NOMO-1 treated with dmso at 0.1 percent for 144 hours (cell line): ENCODE measurements around the gene HTR3A.
"Not testable (repeated sequence)": the region's sequence is repeated elsewhere in the genome, so short reads cannot be mapped to it uniquely, and the experiment has no call there.

Experiments used
- DNase-seq: peaks from one replicate; lab custom pipeline; 2025; ENCODE audit not compliant: unreplicated experiment; lab: John Stamatoyannopoulos, UW

HTR3A gene

DNA sequence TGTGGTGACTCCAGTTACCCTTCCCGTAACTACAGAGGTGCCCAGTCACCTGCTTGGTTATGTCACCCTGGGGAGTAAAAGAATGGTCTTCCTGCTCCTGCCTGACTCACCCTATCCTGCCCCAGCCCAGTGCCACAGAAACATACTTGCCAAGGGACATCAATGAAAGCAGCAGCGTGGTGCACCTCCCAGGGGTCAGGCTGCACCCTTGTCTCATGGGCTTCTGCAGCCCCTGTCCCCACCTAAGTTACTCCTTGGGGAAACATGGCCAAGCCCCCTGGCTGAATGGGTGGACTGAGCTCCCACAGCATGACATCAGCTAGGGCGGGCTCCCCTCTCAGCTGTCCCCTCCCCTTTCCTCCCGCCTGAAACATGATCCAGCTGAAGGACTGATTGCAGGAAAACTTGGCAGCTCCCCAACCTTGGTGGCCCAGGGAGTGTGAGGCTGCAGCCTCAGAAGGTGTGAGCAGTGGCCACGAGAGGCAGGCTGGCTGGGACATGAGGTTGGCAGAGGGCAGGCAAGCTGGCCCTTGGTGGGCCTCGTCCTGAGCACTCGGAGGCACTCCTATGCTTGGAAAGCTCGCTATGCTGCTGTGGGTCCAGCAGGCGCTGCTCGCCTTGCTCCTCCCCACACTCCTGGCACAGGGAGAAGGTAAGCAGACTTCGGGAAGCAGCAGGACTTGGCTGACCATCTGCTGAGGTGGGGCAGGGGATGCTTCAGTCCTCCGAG lies at the start of gene HTR3A:
Gene HTR3A (plus strand): TSS at position 368 of the 730 bp plus-strand sequence. CDS start 218 bp downstream, at position 586.
- no peak for DNase-seq

DNA sequence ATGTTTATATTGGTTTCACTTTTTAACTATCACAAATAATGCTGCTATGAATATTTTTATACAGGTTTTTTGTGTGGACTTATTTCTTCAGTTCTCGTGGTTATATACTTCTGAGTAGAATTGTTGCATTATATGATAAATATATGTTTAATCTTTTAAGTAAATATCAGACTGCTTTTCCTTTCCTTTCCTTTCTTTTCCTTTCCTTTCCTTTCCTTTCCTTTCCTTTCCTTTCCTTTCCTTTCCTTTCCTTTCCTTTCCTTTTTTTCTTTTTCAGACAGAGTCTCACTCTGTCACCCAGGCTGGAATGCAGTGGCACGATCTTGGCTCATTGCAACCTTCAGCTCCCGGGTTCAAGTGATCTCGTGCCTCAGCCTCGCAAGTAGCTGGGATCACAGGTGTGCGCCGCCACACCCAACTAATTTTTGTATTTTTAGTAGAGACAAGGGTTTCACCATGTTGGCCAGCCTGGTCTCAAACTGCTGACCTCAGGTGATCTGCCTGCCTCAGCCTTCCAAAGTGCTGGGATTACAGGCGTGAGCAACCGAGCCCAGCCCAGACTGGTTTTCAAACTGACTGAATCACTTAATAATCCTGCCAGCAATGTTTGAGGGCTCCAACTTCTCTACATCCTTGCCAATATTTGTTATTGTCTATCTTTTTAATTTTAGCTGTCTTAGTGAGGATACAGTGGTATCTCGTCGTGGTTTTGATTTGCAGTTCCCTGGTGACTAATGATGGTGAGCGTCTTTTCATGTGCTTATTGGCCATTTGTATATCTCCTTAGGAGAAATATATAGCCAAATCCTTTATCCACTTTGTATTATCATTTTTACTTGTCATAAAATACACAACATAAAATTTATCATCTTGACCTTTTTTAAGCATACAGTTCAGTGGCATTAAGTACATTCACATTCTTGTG lies 48.4 kb upstream of the HTR3A start:
- DNase-seq = no peak

GRCh38 chr11:113928311-113928710 lies 46.6 kb upstream of the HTR3A start:
- no peak for DNase-seq

DNA sequence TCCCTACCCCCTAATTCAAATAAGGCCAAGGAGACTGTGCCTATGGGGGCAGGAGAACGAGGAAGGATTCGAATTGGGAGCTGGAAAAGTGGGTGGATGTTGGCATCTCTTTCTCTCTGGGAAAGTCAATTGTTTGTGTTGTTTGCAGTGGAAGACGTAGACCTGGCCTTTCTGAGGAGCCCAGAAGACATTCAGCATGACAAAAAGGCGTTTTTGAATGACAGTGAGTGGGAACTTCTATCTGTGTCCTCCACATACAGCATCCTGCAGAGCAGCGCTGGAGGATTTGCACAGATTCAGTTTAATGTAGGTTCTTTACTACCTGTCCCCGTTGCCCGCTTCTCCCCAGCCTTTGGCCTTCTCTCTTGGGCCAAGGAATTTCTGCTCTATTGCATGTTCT lies 42.1 kb upstream of the HTR3A start:
- no peak for DNase-seq

GRCh38 chr11:113934193-113934592 lies 40.7 kb upstream of the HTR3A start:
- DNase-seq = not testable (repeated sequence)

GRCh38 chr11:113934761-113935160 lies 40.1 kb upstream of the HTR3A start:
- DNase-seq = no peak

DNA sequence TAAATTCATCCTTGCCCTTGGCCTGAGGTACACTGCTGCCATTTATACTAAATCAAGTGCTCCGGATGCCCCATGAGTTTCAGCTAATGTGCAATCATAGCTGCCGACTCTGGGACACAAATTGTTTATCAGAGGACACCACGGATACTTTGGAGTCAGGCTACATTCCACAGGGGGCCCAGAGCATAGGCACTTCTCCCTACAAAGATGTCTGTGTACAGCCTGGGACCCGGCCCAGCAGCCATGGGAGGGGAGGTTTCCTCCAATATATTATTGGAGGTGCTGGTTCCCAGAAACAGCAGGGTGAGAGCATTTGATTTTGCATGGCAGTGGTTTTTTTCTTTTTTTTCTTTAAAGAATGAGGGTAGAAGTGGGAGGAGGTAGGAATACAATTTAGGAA lies 39.0 kb upstream of the HTR3A start:
- no peak for DNase-seq

DNA sequence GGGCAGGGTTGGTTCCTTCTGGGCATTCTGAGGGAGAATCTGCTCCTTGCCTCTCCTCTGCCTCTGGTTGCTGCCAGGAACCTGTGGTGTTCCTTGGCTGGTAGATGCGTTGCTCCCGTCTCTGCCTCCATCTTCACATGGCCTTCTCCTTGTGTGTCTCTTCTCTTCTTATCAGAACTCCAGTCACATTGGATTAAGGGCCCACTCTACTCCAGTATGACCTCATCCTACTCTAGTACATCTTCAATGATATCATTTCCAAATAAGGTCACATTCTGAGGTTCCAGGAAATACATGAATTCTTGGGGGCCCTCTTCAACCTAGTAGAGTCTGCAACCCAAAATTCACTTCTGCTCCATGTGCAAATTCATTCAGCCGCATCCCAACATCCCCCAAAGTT lies 37.0 kb upstream of the HTR3A start:
- DNase-seq = no peak

- no peak for DNase-seq
Measured at GRCh38 chr11:113942256-113942655, 32.7 kb upstream of the HTR3A start.

- not testable (repeated sequence) for DNase-seq
Measured at GRCh38 chr11:113946162-113946561, 28.7 kb upstream of the HTR3A start.

- DNase-seq = no peak
Measured at GRCh38 chr11:113947994-113948393, 26.9 kb upstream of the HTR3A start.

- no peak for DNase-seq
Measured at GRCh38 chr11:113949891-113950290, 25.0 kb upstream of the HTR3A start.

DNA sequence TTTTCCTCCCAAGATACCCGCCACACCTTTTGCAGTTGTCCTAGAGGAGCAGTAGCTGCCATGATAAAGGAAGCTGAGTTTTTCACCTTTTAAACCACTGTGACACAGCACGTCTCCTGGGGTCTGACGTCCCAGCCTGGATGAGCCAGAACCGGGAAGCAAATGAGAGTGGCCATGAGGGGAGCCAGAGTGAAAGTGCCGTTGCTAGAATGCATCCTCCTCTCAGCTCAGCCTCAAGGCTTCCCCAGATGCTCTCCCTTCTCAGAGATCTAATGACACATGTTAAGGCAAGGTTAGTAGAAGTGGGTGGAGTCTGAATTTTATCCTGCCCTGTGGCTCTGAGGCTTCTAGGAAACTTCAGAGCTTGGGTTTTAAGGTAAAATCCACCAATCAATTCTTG lies 23.4 kb upstream of the HTR3A start:
- no peak for DNase-seq

DNA sequence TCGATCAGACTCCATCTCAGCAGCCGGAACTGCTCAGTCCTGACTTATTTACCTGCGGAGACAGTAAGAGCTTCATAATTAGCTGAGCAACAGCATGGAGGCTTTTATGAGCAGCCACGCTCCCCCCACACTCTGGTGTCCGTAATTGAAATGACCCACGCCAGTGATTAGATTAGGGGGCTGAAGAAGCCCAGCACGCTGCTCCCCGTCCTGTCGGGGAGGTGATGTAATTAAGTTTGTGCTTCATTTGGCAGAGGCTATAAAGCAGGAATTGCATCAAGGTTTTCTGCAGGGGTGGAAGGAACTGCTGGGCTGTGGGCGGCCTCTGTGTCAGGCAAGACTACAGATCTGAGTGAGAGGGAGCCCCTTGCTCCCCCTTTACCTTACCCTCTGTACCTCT lies 22.8 kb upstream of the HTR3A start:
- DNase-seq = no peak

DNA sequence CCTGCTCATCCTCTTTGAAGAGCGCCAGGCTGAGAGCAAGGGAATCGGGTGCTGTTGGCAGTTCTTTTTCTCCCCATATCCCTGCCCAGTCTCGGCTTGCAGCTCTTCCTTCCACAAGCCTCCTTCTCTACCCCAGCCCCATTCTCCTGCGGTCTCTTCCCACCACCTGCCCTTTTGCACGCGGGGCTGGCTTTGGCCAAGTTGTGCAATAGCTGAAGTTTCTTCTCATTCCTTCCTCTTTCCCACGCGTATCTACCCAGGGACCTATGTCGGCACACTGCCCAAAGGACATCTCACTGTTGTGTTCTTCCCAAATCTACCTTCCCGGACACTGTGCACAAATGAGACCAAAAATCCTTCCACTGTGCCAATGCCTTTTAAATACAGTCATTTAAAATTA lies 22.3 kb upstream of the HTR3A start:
- DNase-seq = peak; percentile 65

- DNase-seq = no peak
Measured at GRCh38 chr11:113954235-113954634, 20.7 kb upstream of the HTR3A start.

- no peak for DNase-seq
Measured at GRCh38 chr11:113956986-113957385, 17.9 kb upstream of the HTR3A start.

- DNase-seq = no peak
Measured at GRCh38 chr11:113960702-113961330, 14.1 kb upstream of the HTR3A start.

DNA sequence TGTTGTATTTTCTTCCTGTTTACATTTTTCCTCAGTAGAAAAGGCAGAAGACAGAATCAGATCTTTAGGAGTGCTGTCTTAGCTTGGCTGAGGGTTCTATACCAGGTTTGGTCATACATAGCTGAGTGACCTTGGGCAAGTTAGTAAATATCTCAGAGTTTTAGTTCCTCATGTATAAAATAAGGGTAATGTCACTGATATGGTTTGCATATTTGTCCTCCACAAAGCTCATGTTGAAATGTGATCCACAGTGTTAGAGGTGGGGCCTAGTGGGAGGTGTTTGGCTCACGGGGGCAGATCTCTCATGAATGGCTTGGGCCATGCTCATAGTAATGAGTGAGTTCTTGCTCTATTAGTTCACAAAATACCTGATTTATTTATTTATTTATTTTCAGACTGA lies 7.5 kb upstream of the HTR3A start:
- no peak for DNase-seq

- no peak for DNase-seq
Measured at GRCh38 chr11:113971506-113972195, 3.3 kb upstream of the HTR3A start.

DNA sequence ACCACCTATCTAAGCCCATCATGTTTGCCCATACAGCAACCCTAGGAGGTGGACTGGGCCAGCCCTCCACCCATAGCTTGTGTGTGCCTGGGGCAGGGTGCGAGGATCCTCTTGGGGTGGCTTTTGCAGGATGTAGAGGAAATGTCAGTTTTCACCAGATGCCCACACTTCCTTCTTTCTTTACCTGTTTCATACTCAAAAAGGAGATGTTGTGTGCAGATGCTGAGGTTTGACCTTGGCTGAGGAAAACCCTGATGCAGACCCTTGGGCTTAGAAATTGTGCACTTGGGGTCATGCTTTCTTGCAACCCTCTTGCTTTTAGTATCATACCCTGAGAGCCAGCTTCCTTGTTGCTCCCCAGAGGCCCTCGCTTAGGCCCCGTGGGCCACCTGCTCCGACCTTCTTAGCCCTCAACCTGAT lies 2.2 kb downstream of the HTR3A start:
- DNase-seq = no peak
